DMS 273 treated with DMSO at 0.1 percent for 48 hours (cell line): ENCODE data around the gene DEPP1.
"Not testable (repeated sequence)": the region's sequence is repeated elsewhere in the genome, so short reads cannot be mapped to it uniquely, and the experiment has no call there.

Source experiments
- DNase-seq: peaks from one replicate; lab custom pipeline; 2025; lab: John Stamatoyannopoulos, UW

The DEPP1 gene

GRCh38 chr10:44978570-44979280 is at the start of gene DEPP1:
Gene DEPP1 (minus strand): TSS chr10:44978809. CDS start chr10:44978030, 779 bp downstream.
- DNase-seq: peak; percentile 89

- DNase-seq: no peak
Observed at GRCh38 chr10:45023426-45023825, 44.8 kb upstream of the DEPP1 start.

GRCh38 chr10:45015590-45015989 is 37.0 kb upstream of the DEPP1 start:
- DNase-seq: no peak

- not testable (repeated sequence) for DNase-seq
Observed at GRCh38 chr10:45014557-45014956, 35.9 kb upstream of the DEPP1 start.

GRCh38 chr10:45008524-45009161 is 30.0 kb upstream of the DEPP1 start:
- peak; percentile 77 for DNase-seq

- no peak for DNase-seq
Observed at GRCh38 chr10:45006276-45007030, 27.8 kb upstream of the DEPP1 start.

GRCh38 chr10:45005284-45005683 is 26.7 kb upstream of the DEPP1 start:
- no peak for DNase-seq

GRCh38 chr10:45004661-45005060 is 26.1 kb upstream of the DEPP1 start:
- no peak for DNase-seq

GRCh38 chr10:45003432-45004000 is 24.9 kb upstream of the DEPP1 start:
- DNase-seq: no peak

GRCh38 chr10:45001381-45002148 is 23.0 kb upstream of the DEPP1 start:
- DNase-seq: peak; percentile 33

- no peak for DNase-seq
Observed at GRCh38 chr10:45000752-45001380, 22.3 kb upstream of the DEPP1 start, which contains the start of gene ZNF22. Gene ZNF22 (plus strand): TSS chr10:45000923. CDS start chr10:45003369, 2,446 bp downstream.

GRCh38 chr10:45000138-45000751 is 21.6 kb upstream of the DEPP1 start:
- no peak for DNase-seq

- DNase-seq: no peak
Observed at GRCh38 chr10:44998146-44998631, 19.6 kb upstream of the DEPP1 start.

GRCh38 chr10:44997105-44997748 is 18.6 kb upstream of the DEPP1 start:
- DNase-seq: no peak

- peak; percentile 72 for DNase-seq
Observed at GRCh38 chr10:44995914-44996669, 17.5 kb upstream of the DEPP1 start.

- DNase-seq: no peak
Observed at GRCh38 chr10:44995581-44995913, 16.9 kb upstream of the DEPP1 start.

GRCh38 chr10:44994752-44995530 is 16.3 kb upstream of the DEPP1 start:
- DNase-seq: no peak

GRCh38 chr10:44993922-44994751 is 15.5 kb upstream of the DEPP1 start:
- no peak for DNase-seq
